DND-41 (cell line): ENCODE results near the gene CCNT1.

Source experiments
- ATAC-seq: fragments of 200-7000 bp; cut with Tn5 transposase; 3 replicates; pipeline ENCODE4 v1.9.1; 2021; ENCODE audit warnings: low read depth; ENCODE audit not compliant: insufficient read depth
- DNase-seq: peaks from one replicate; pipeline ENCODE4 v3.0.0-alpha.2; 2020
- H2AFZ ChIP-seq: 2 replicates; pipeline ENCODE4 v1.6.0; 2012; ENCODE audit warnings: low read depth, low read length
- H3K27ac ChIP-seq: 2 replicates; pipeline ENCODE4 v1.5.1; 2012; ENCODE audit warnings: low read length, inconsistent platforms
- H3K27me3 ChIP-seq: fragments of 200-600 bp; sonication (generic); 2 replicates; pipeline ENCODE4 v1.6.0; 2012; ENCODE audit warnings: low read length, mild to moderate bottlenecking, inconsistent platforms; ENCODE audit not compliant: insufficient read depth, poor library complexity
- H3K36me3 ChIP-seq: 2 replicates; pipeline ENCODE4 v1.5.1; 2012; ENCODE audit warnings: low read length, inconsistent platforms; ENCODE audit not compliant: insufficient read depth
- H3K4me1 ChIP-seq: 2 replicates; pipeline ENCODE4 v1.5.1; 2012; ENCODE audit warnings: mild to moderate bottlenecking, low read length; ENCODE audit not compliant: insufficient read depth
- H3K4me2 ChIP-seq: 2 replicates; pipeline ENCODE4 v1.6.0; 2012; ENCODE audit warnings: mild to moderate bottlenecking, moderate library complexity, low read length, inconsistent platforms; ENCODE audit not compliant: insufficient read depth
- H3K4me3 ChIP-seq, 2 experiments: fragments of 200-600 bp in 1 of 2; shearing (Covaris generic) in 1 of 2; 2 replicates each; pipeline ENCODE4 v1.5.1; 2012 to 2016; ENCODE audit warnings: inconsistent platforms in 2 of 2, low read length in 2 of 2, mild to moderate bottlenecking in 2 of 2, low read depth in 1 of 2, moderate library complexity in 1 of 2
- H3K79me2 ChIP-seq: 2 replicates; pipeline ENCODE4 v1.6.0; 2012; ENCODE audit warnings: low read length, inconsistent platforms; ENCODE audit not compliant: insufficient read depth
- H3K9ac ChIP-seq: 2 replicates; pipeline ENCODE4 v1.6.0; 2012; ENCODE audit warnings: low read depth, mild to moderate bottlenecking, inconsistent platforms, low read length, moderate library complexity
- H3K9me3 ChIP-seq: 2 replicates; pipeline ENCODE4 v1.5.1; 2012; ENCODE audit warnings: low read length, moderate library complexity, mild to moderate bottlenecking, inconsistent platforms; ENCODE audit not compliant: insufficient read depth, severe bottlenecking
- H4K20me1 ChIP-seq: 2 replicates; pipeline ENCODE4 v1.6.0; 2012; ENCODE audit warnings: low read length; ENCODE audit not compliant: insufficient read depth
- CTCF ChIP-seq: IDR thresholded peaks from 2 replicates; pipeline ENCODE4 v1.5.1; 2012; ENCODE audit warnings: borderline replicate concordance, low read length, moderate library complexity, mild to moderate bottlenecking; ENCODE audit not compliant: poor library complexity, severe bottlenecking; ENCODE audit errors: extremely low read depth
- EZH2 ChIP-seq: IDR thresholded peaks from 3 replicates; pipeline ENCODE4 v1.6.1; 2012; ENCODE audit warnings: borderline replicate concordance, low read depth, mild to moderate bottlenecking, moderate library complexity, low read length, inconsistent platforms; ENCODE audit not compliant: severe bottlenecking

CCNT1 gene

GRCh38 chr12:48758737-48759136 is 42.2 kb upstream of the CCNT1 start:
- Histone ChIP-seq H4K20me1 (no peaks in the 10 kb centered on the region), H3K4me3 (no peak overlapping the region), H3K9me3 (no peaks in the 10 kb centered on the region), H3K4me2 (no peak overlapping the region), H3K27ac (no peak overlapping the region), H3K36me3 (no peaks in the 10 kb centered on the region), H2AFZ (no peak overlapping the region), H3K9ac (no peak overlapping the region), H3K4me1 (no peaks in the 10 kb centered on the region), H3K79me2 (no peaks in the 10 kb centered on the region), H3K27me3 (no peaks in the 10 kb centered on the region)
- ATAC-seq (no peak), DNase-seq (no peak)
- no peak for TF ChIP-seq EZH2
- no peak for TF ChIP-seq CTCF

- Histone ChIP-seq H3K4me3 (no peak overlapping the region), H3K9ac (no peak overlapping the region), H2AFZ (no peak overlapping the region), H3K27me3 (no peaks in the 10 kb centered on the region), H3K4me1 (no peaks in the 10 kb centered on the region), H3K27ac (no peak overlapping the region), H3K36me3 (no peaks in the 10 kb centered on the region), H4K20me1 (0 out of 2 replicates have a peak, but pooled peaks cover 1% of the 10 kb centered on the region), H3K79me2 (no peaks in the 10 kb centered on the region), H3K9me3 (no peaks in the 10 kb centered on the region), H3K4me2 (no peak overlapping the region)
- ATAC-seq (no peak), DNase-seq (no peak)
- TF ChIP-seq EZH2 (no peak), CTCF (no peak)
Observed at GRCh38 chr12:48758186-48758585, 41.7 kb upstream of the CCNT1 start.

- TF ChIP-seq EZH2 = no peak
- no peak for TF ChIP-seq CTCF
- no peak overlapping the region for H2AFZ ChIP-seq
Observed at GRCh38 chr12:48750769-48751356, 34.4 kb upstream of the CCNT1 start.

GRCh38 chr12:48750215-48750614 is 33.7 kb upstream of the CCNT1 start:
- Histone ChIP-seq H3K9me3 (no peaks in the 10 kb centered on the region), H3K4me1 (no peaks in the 10 kb centered on the region), H4K20me1 (0 out of 2 replicates have a peak, but pooled peaks cover 3% of the 10 kb centered on the region), H3K27me3 (no peaks in the 10 kb centered on the region), H2AFZ (no peak overlapping the region), H3K4me3 (no peak overlapping the region), H3K79me2 (no peaks in the 10 kb centered on the region), H3K9ac (no peak overlapping the region), H3K27ac (no peak overlapping the region), H3K36me3 (no peaks in the 10 kb centered on the region), H3K4me2 (no peak overlapping the region)
- ATAC-seq (no peak), DNase-seq (no peak)
- TF ChIP-seq CTCF (no peak), EZH2 (no peak)

More at GRCh38 chr12:48750769-48751356, 34.4 kb upstream of the CCNT1 start:
- DNase-seq (no peak), ATAC-seq (no peak)
- Histone ChIP-seq H3K4me3 (no peak overlapping the region), H3K9ac (no peak overlapping the region), H3K4me1 (no peaks in the 10 kb centered on the region), H3K27ac (no peak overlapping the region), H4K20me1 (0 out of 2 replicates have a peak, but pooled peaks cover 3% of the 10 kb centered on the region), H3K4me2 (no peak overlapping the region), H3K9me3 (no peaks in the 10 kb centered on the region), H3K27me3 (no peaks in the 10 kb centered on the region), H3K79me2 (no peaks in the 10 kb centered on the region), H3K36me3 (no peaks in the 10 kb centered on the region)
